PC-9 (cell line): ENCODE measurements around the gene FAT1. TPM values are rescaled to one million over a fixed set of nuclear protein-coding genes. Genes with fewer than 3 reads are reported as not detected.

Source experiments
- BruUV-seq: library from RNA; stranded (reverse); fragments of 400-500 nt; replicated peaks from 2 replicates; lab custom pipeline; 2021; lab: Mats Ljungman, UMichigan
- CTCF ChIA-PET: fragments of 300-600 bp; sonication (Branson Sonifier 250); formaldehyde crosslinking; loops from one replicate; lab custom pipeline; 2022; ENCODE audit warnings: antibody characterized with exemption; lab: Charles Lee
- POLR2A ChIA-PET: fragments of 300-600 bp; sonication (Branson Sonifier 250); formaldehyde crosslinking; loops from one replicate; lab custom pipeline; 2022; ENCODE audit warnings: antibody characterized with exemption; ENCODE audit not compliant: unreplicated experiment; lab: Charles Lee
- DNase-seq, 2 experiments: peaks; one replicate each; pipeline versions ENCODE4 v3.0.0 to v3.0.0-alpha.2; 2015 to 2022; ENCODE audit warnings: mixed read lengths in 1 of 2
- H2AFZ ChIP-seq: fragments of 200-600 bp; sonication (generic); 2 replicates; pipeline ENCODE4 v1.8.1; 2017; ENCODE audit warnings: antibody characterized with exemption
- H3F3A ChIP-seq: fragments of 200-600 bp; sonication (generic); 2 replicates; pipeline ENCODE4 v1.8.1; 2017; ENCODE audit warnings: antibody characterized with exemption, mild to moderate bottlenecking, low read depth; ENCODE audit not compliant: insufficient read depth
- H3K27ac ChIP-seq: fragments of 200-600 bp; sonication (generic); 2 replicates; pipeline ENCODE4 v1.6.1; 2016; ENCODE audit warnings: mixed run types
- H3K27me3 ChIP-seq: fragments of 200-600 bp; sonication (generic); 2 replicates; pipeline ENCODE4 v1.6.1; 2016; ENCODE audit warnings: low read depth, mixed run types; ENCODE audit not compliant: insufficient read depth
- H3K36me3 ChIP-seq: fragments of 200-600 bp; sonication (generic); 2 replicates; pipeline ENCODE4 v1.6.1; 2016; ENCODE audit warnings: low read depth, mixed run types
- H3K4me1 ChIP-seq: fragments of 200-600 bp; sonication (generic); replicated peaks from 2 replicates; pipeline ENCODE4 v1.6.1; 2016; ENCODE audit warnings: mixed run types; ENCODE audit not compliant: insufficient read depth
- H3K4me2 ChIP-seq: fragments of 200-600 bp; sonication (generic); 2 replicates; pipeline ENCODE4 v1.6.1; 2017; ENCODE audit warnings: mixed run types
- H3K4me3 ChIP-seq: fragments of 200-600 bp; sonication (generic); 2 replicates; pipeline ENCODE4 v1.6.1; 2016; ENCODE audit warnings: mixed run types
- H3K79me2 ChIP-seq: fragments of 200-600 bp; sonication (generic); 2 replicates; pipeline ENCODE4 v1.6.1; 2017; ENCODE audit warnings: low read depth, mixed run types
- H3K9me2 ChIP-seq: fragments of 200-600 bp; sonication (generic); 2 replicates; pipeline ENCODE4 v1.8.1; 2017; ENCODE audit warnings: mild to moderate bottlenecking; ENCODE audit not compliant: insufficient read depth
- H3K9me3 ChIP-seq: fragments of 200-600 bp; sonication (generic); 2 replicates; pipeline ENCODE4 v1.8.1; 2016; ENCODE audit warnings: low read depth; ENCODE audit not compliant: insufficient read depth
- H4K20me1 ChIP-seq: fragments of 200-600 bp; sonication (generic); 2 replicates; pipeline ENCODE4 v1.8.1; 2017; ENCODE audit not compliant: insufficient read depth
- EZH2 ChIP-seq: fragments of 200-600 bp; sonication (generic); IDR thresholded peaks from 2 replicates; pipeline ENCODE4 v1.8.0; 2017; ENCODE audit warnings: antibody characterized with exemption, low read depth
- intact Hi-C: fragments of 100-400 bp; cut with micrococcal nuclease; formaldehyde crosslinking; loops from one replicate; pipeline ENCODE4 v1.10.0; 2022; ENCODE audit not compliant: unreplicated experiment
- total RNA-seq: library from RNA; stranded (reverse); gene quantifications from 2 replicates; pipeline ENCODE4 v1.2.3, GENCODE V29; 2021
- TF ChIP-seq, protein P1 (sequence below): fragments of 200-600 bp; sonication (generic); conservative IDR thresholded peaks from 2 replicates; pipeline ENCODE4 v1.6.1; 2017; ENCODE audit warnings: mixed run types, antibody characterized with exemption, mild to moderate bottlenecking, moderate library complexity

Gene FAT1
- total RNA-seq, 1 experiment from 2014 or later = 73.2 TPM

DNA sequence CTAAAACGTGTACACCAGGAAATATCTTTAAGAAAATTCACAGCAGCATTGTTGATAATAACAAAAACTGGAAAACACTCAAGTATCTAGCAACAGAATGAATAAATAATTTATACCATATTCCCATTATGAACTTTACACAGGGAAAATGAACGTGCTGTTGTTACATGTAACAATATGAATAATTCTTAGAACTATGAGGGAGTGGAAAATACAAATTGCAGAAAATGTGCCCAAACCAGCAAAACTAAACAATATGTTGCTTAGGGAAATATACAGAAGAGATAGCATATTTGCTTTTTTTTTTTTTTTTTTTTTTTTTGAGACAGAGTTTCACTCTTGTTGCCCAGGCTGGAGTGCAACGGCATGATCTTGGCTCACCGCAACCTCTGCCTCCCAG is 14.8 kb upstream of the FAT1 start:
- no peaks in the 10 kb centered on the region for H4K20me1 ChIP-seq
- H2AFZ ChIP-seq = no peak overlapping the region
- TF ChIP-seq, protein P1, sequence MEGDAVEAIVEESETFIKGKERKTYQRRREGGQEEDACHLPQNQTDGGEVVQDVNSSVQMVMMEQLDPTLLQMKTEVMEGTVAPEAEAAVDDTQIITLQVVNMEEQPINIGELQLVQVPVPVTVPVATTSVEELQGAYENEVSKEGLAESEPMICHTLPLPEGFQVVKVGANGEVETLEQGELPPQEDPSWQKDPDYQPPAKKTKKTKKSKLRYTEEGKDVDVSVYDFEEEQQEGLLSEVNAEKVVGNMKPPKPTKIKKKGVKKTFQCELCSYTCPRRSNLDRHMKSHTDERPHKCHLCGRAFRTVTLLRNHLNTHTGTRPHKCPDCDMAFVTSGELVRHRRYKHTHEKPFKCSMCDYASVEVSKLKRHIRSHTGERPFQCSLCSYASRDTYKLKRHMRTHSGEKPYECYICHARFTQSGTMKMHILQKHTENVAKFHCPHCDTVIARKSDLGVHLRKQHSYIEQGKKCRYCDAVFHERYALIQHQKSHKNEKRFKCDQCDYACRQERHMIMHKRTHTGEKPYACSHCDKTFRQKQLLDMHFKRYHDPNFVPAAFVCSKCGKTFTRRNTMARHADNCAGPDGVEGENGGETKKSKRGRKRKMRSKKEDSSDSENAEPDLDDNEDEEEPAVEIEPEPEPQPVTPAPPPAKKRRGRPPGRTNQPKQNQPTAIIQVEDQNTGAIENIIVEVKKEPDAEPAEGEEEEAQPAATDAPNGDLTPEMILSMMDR = no peak
- TF ChIP-seq EZH2 = no peak
- H3K4me2 ChIP-seq = no peak overlapping the region
- no peak overlapping the region for H3K27ac ChIP-seq
- no peaks in the 10 kb centered on the region for H3K9me2 ChIP-seq
- intact Hi-C loops = no loop called here
- H3K4me3 ChIP-seq = no peak overlapping the region
- H3K27me3 ChIP-seq = no peaks in the 10 kb centered on the region
- peaks cover 9% of the 10 kb centered on the region for H3K4me1 ChIP-seq
- DNase-seq = no peak
- ChIA-PET POLR2A (no interaction called here), CTCF (no interaction called here)
- peaks cover 6% of the 10 kb centered on the region; the same call in 1 of the 2 replicates for H3K9me3 ChIP-seq
- BruUV-seq = no TSS peak
- no peaks in the 10 kb centered on the region for H3K36me3 ChIP-seq
- H3F3A ChIP-seq = peaks cover 10% of the 10 kb centered on the region
- no peaks in the 10 kb centered on the region for H3K79me2 ChIP-seq

DNA sequence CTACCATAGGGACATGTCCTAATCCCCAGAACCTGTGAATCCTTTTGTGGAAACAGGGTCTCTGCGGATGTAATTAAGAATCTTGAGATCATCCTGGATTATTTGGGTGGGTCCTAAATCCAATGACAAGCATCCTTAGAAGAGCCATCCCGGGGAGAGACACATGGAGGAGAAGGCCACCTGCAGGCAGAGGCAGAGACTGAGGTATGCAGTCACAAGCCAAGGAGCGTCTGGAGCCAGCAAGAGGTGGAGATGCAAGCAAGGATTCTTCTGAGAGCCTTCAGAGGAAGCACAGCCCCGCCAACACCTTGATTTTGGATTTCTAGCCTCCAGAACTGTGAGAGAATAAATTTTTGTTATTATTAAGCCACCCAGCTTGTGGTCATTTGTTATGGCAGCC is 13.8 kb upstream of the FAT1 start:
- Histone ChIP-seq H3F3A (peaks cover 10% of the 10 kb centered on the region), H3K4me2 (no peak overlapping the region), H3K79me2 (no peaks in the 10 kb centered on the region), H3K4me3 (no peak overlapping the region), H3K4me1 (peaks cover 9% of the 10 kb centered on the region), H3K9me2 (no peaks in the 10 kb centered on the region), H3K27ac (no peak overlapping the region), H3K9me3 (peaks cover 6% of the 10 kb centered on the region; the same call in 1 of the 2 replicates), H4K20me1 (no peaks in the 10 kb centered on the region), H2AFZ (no peak overlapping the region), H3K36me3 (no peaks in the 10 kb centered on the region), H3K27me3 (no peaks in the 10 kb centered on the region)
- TF ChIP-seq, protein P1 = no peak
- TF ChIP-seq EZH2 = no peak
- no peak for DNase-seq
- intact Hi-C loops = no loop called here
- ChIA-PET CTCF (no interaction called here), POLR2A (no interaction called here)
- BruUV-seq = no TSS peak

DNA sequence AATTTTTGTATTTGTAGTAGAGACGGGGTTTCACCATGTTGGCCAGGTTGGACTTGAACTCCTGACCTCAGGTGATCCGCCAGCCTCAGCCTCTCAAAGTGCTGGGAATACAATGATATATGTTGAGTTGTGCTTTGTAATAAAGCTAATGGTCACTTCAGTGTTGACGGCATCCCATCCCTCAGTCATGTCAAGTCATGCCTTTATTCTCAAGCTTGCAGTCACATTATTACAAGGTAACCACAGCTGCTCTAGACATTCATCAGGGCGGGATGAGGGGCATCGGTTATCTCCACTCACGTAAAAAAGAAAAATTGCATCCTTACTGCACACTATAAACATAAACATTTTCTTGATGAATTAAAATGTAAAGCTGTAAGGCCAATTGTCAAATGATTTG is 12.8 kb upstream of the FAT1 start:
- no peaks in the 10 kb centered on the region for H3K36me3 ChIP-seq
- no peaks in the 10 kb centered on the region for H3K9me2 ChIP-seq
- no peaks in the 10 kb centered on the region for H4K20me1 ChIP-seq
- no peak overlapping the region for H3K4me2 ChIP-seq
- H3K27me3 ChIP-seq = no peaks in the 10 kb centered on the region
- peaks cover 9% of the 10 kb centered on the region for H3K4me1 ChIP-seq
- intact Hi-C loops = loop anchor here (1.0 kb wide), 1 partner anchor 29 kb away; no protein-coding TSS in a partner anchor
- ChIA-PET CTCF (interaction anchor here (0.6 kb wide), 1 partner anchor 11 kb away, joined by 5 read pairs; no protein-coding TSS in a partner anchor), POLR2A (interaction anchor here (0.6 kb wide), 1 partner anchor 81 kb away, joined by 3 read pairs; no protein-coding TSS in a partner anchor)
- H3F3A ChIP-seq = peaks cover 10% of the 10 kb centered on the region
- H2AFZ ChIP-seq = no peak overlapping the region
- peak overlapping the region; percentile 86 for H3K27ac ChIP-seq
- TF ChIP-seq, protein P1 = no peak
- no peak for TF ChIP-seq EZH2
- H3K4me3 ChIP-seq = no peak overlapping the region
- no peak for DNase-seq
- peaks cover 6% of the 10 kb centered on the region; the same call in 1 of the 2 replicates for H3K9me3 ChIP-seq
- no peaks in the 10 kb centered on the region for H3K79me2 ChIP-seq
- BruUV-seq = no TSS peak
